ENCODE measurements around the gene ITM2C. TPM values are rescaled to one million over a fixed set of nuclear protein-coding genes. Genes with fewer than 3 reads are reported as not detected.
A peak's percentile ranks its signal among the peaks of the same experiment; 100 is the strongest.

The ITM2C gene
- total and polyA plus RNA-seq, 2 of the 13 experiments (the other 11 are each of a cell fraction or from before 2014, with no cell fraction given): 70.5 to 270 TPM

DNA sequence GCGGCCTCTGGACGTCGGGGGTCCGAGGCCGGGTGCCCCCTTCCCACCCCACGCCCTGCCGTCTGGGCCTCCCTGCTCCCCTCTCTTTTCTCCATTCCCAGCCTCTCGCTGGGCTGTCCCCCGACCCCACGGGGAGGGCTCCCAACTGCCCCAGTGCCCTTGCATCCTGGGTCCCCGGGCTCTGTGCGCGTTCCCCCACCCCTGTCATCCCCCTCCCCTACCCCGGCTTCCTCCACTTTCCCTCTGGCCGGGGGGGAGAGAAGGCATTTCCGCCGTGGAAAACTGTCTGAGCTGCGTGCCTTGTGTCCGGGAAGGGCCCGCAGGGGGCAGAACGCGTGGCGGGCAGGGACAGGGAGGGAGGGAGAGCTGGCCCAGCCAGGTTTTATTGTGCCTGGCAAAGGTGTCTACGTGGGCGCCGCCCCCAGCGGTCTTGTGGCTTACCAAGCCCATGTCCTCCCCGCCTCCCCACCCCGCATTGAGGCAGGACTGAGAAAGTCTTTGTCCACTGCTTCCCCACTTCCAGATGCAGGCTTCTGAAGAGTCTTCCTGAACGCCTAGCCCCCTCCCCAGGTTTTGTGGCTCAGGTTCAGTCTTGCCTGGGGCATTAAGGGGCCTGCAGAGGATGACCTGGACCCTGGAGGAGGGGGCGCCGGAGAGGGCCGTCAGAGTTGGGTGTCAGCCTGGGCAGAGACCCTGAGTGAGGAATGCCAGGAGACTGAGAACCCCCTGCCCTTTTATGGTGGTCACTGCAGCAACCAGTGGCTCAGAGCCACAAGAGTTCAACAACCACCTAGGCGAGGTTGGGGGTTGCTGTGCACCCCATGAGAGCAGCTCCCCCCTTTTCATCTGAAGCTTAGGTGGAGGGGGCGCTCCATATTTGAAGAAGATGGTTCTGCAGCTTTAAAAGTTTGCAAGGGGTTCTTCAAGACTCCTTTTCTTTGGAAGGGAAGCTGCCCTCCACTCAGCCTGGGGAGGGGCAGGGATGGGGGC is 1.3 kb downstream of the ITM2C start:
- intact Hi-C loops (cut with micrococcal nuclease; ENCODE audit: unreplicated experiment): loop anchor here (2.0 to 10.0 kb wide), 2 partner anchors 55 to 189 kb away; partner anchors contain the start of gene PSMD1
- 19% methylated on average over 29 of the region's 35 CpGs for WGBS (ENCODE audit: low lambda C conversion rate)
- Histone ChIP-seq H3K4me3 (replicated peaks in 1 of 3; ENCODE audit: insufficient read depth in 1 of 3, low read depth in 2 of 3, low read length in 3 of 3) (peak overlapping the region; percentile 91 to 99 (median 97)), H3K4me2 (ENCODE audit: low read depth, low read length) (peak overlapping the region; percentile 81), H4K20me1 (ENCODE audit: insufficient read depth, low read length) (peaks cover 9% of the 10 kb centered on the region; the same call in 1 of the 2 replicates), H3K79me2 (ENCODE audit: insufficient read depth, low read length) (no peaks in the 10 kb centered on the region), H3K27ac (ENCODE audit: extremely low read length, insufficient read depth, low read length) (no peak overlapping the region), H2AFZ (ENCODE audit: low read length) (no peak overlapping the region), H3K9me3 (ENCODE audit: low read length) (no peaks in the 10 kb centered on the region), H3K4me1 (ENCODE audit: insufficient read depth, low read length) (peaks cover 33% of the 10 kb centered on the region), H3K9ac (ENCODE audit: insufficient read depth, low read depth, low read length) (peak overlapping the region; percentile 79), H3K36me3 (replicated peaks in 1 of 2; ENCODE audit: control insufficient read depth in 1 of 2, insufficient read depth in 2 of 2, low read length in 2 of 2) (no peaks in the 10 kb centered on the region), H3K27me3 (ENCODE audit: control insufficient read depth in 1 of 2, insufficient read depth in 2 of 2, low read length in 2 of 2) (peaks cover 0 to 16% of the 10 kb centered on the region in 2 experiments; a peak in 2 of 5 replicates)
- ChIA-PET POLR2A (no interaction called here), CTCF (ENCODE audit: low intra/inter-chr PET ratio, low total read pairs) (no interaction called here)
- peak; percentile 39 for ATAC-seq
- no peak for DNase-seq (ENCODE audit: low spot score)
- TSS peak; percentile 35 for BruUV-seq (replicated peaks)
- FAIRE-seq: no peak
- in situ Hi-C loops (cut with HindIII; ENCODE audit: extremely low pct_ligation_motif_present, low pct_unique_long_range_greater_than_20kb): no loop called here
- TF ChIP-seq POLR2AphosphoS5 (IDR thresholded peaks at IDR 0.05; ENCODE audit: low read depth, low read length) (no peak), ZNF703 (CRISPR knock-in tag; IDR thresholded peaks at IDR 0.05; ENCODE audit: borderline replicate concordance) (no peak), FOXC1 (CRISPR knock-in tag; IDR thresholded peaks at IDR 0.05; ENCODE audit: borderline replicate concordance) (no peak), ZNF558 (CRISPR knock-in tag; IDR thresholded peaks at IDR 0.05; ENCODE audit: borderline replicate concordance) (no peak), TOPORS (CRISPR knock-in tag; IDR thresholded peaks at IDR 0.05) (no peak), MTA3 (CRISPR knock-in tag; IDR thresholded peaks at IDR 0.05) (no peak), HNRNPUL1 (IDR thresholded peaks at IDR 0.05; ENCODE audit: low read depth, low read length) (no peak), HMGA1 (CRISPR knock-in tag; conservative IDR thresholded peaks at IDR 0.05) (no peak), TAF1 (CRISPR knock-in tag; IDR thresholded peaks at IDR 0.05) (peak; percentile 19; the same call in 1 of the 2 replicates), SPEN (CRISPR knock-in tag; IDR thresholded peaks at IDR 0.05; ENCODE audit: low read depth) (no peak), HHEX (CRISPR knock-in tag; IDR thresholded peaks at IDR 0.05) (no peak), FOXJ3 (CRISPR knock-in tag; IDR thresholded peaks at IDR 0.05; ENCODE audit: borderline replicate concordance) (no peak), KMT2B (CRISPR knock-in tag; IDR thresholded peaks at IDR 0.05) (no peak), ZNF441 (CRISPR knock-in tag; IDR thresholded peaks at IDR 0.05; ENCODE audit: borderline replicate concordance) (no peak)
- TF ChIP-seq, protein P1, sequence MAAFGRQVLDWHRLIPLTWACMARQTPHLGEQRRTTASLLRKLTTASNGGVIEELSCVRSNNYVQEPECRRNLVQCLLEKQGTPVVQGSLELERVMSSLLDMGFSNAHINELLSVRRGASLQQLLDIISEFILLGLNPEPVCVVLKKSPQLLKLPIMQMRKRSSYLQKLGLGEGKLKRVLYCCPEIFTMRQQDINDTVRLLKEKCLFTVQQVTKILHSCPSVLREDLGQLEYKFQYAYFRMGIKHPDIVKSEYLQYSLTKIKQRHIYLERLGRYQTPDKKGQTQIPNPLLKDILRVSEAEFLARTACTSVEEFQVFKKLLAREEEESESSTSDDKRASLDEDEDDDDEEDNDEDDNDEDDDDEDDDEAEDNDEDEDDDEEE (CRISPR knock-in tag; IDR thresholded peaks at IDR 0.05): 0 out of 2 replicates have a peak, but pooled peaks have one; percentile 44
- TF ChIP-seq, protein P2, sequence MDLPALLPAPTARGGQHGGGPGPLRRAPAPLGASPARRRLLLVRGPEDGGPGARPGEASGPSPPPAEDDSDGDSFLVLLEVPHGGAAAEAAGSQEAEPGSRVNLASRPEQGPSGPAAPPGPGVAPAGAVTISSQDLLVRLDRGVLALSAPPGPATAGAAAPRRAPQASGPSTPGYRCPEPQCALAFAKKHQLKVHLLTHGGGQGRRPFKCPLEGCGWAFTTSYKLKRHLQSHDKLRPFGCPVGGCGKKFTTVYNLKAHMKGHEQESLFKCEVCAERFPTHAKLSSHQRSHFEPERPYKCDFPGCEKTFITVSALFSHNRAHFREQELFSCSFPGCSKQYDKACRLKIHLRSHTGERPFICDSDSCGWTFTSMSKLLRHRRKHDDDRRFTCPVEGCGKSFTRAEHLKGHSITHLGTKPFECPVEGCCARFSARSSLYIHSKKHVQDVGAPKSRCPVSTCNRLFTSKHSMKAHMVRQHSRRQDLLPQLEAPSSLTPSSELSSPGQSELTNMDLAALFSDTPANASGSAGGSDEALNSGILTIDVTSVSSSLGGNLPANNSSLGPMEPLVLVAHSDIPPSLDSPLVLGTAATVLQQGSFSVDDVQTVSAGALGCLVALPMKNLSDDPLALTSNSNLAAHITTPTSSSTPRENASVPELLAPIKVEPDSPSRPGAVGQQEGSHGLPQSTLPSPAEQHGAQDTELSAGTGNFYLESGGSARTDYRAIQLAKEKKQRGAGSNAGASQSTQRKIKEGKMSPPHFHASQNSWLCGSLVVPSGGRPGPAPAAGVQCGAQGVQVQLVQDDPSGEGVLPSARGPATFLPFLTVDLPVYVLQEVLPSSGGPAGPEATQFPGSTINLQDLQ (CRISPR knock-in tag; IDR thresholded peaks at IDR 0.05): no peak
- TF ChIP-seq, protein P3, sequence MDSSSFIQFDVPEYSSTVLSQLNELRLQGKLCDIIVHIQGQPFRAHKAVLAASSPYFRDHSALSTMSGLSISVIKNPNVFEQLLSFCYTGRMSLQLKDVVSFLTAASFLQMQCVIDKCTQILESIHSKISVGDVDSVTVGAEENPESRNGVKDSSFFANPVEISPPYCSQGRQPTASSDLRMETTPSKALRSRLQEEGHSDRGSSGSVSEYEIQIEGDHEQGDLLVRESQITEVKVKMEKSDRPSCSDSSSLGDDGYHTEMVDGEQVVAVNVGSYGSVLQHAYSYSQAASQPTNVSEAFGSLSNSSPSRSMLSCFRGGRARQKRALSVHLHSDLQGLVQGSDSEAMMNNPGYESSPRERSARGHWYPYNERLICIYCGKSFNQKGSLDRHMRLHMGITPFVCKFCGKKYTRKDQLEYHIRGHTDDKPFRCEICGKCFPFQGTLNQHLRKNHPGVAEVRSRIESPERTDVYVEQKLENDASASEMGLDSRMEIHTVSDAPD (CRISPR knock-in tag; IDR thresholded peaks at IDR 0.05): no peak
- TF ChIP-seq, protein P4, sequence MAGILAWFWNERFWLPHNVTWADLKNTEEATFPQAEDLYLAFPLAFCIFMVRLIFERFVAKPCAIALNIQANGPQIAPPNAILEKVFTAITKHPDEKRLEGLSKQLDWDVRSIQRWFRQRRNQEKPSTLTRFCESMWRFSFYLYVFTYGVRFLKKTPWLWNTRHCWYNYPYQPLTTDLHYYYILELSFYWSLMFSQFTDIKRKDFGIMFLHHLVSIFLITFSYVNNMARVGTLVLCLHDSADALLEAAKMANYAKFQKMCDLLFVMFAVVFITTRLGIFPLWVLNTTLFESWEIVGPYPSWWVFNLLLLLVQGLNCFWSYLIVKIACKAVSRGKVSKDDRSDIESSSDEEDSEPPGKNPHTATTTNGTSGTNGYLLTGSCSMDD (CRISPR knock-in tag; IDR thresholded peaks at IDR 0.05): no peak
